Lower leg skin (tissue), 3 donors: Measurements from ENCODE around the gene ZFYVE9.

Experiments
- POLR2A ChIP-seq, 2 donors: fragments of 450-650 bp; IDR thresholded peaks; one replicate each; pipeline ENCODE4 v1.6.1; 2016 to 2017; ENCODE audit warnings: antibody characterized with exemption in 2 of 2, mild to moderate bottlenecking in 1 of 2, moderate library complexity in 1 of 2
- TF ChIP-seq, protein P1 (sequence below), 3 donors: fragments of 450-650 bp; IDR thresholded peaks; one replicate each; pipeline ENCODE4 v1.5.1; 2016; ENCODE audit warnings: antibody characterized with exemption in 3 of 3, mild to moderate bottlenecking in 3 of 3, moderate library complexity in 2 of 3

DNA sequence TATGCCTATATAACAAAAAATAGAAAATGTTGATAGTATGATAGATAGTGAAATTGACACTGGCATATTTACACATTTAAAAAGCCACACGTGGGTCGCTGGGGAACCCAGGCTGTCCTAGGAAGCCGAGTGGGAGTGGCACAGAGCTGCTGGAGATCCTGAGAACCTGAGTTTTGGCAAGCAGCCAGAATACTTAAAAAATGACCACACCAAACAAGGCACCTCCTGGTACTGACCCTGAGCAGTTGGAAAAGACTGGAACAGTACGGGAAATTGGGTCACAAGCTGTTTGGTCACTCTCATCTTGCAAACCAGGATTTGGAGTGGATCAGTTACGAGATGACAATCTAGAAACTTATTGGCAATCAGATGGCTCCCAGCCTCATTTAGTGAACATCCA is 111.5 kb downstream of the ZFYVE9 start:
- TF ChIP-seq, protein P1, sequence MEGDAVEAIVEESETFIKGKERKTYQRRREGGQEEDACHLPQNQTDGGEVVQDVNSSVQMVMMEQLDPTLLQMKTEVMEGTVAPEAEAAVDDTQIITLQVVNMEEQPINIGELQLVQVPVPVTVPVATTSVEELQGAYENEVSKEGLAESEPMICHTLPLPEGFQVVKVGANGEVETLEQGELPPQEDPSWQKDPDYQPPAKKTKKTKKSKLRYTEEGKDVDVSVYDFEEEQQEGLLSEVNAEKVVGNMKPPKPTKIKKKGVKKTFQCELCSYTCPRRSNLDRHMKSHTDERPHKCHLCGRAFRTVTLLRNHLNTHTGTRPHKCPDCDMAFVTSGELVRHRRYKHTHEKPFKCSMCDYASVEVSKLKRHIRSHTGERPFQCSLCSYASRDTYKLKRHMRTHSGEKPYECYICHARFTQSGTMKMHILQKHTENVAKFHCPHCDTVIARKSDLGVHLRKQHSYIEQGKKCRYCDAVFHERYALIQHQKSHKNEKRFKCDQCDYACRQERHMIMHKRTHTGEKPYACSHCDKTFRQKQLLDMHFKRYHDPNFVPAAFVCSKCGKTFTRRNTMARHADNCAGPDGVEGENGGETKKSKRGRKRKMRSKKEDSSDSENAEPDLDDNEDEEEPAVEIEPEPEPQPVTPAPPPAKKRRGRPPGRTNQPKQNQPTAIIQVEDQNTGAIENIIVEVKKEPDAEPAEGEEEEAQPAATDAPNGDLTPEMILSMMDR (IDR thresholded peaks at IDR 0.05): no peak
- TF ChIP-seq POLR2A (IDR thresholded peaks at IDR 0.05): no peak
